HG02623 (cell line): ENCODE results near the gene ADGRF5.
"Not testable (repeated sequence)": the region's sequence is repeated elsewhere in the genome, so short reads cannot be mapped to it uniquely, and the experiment has no call there.

Experiments used
- ATAC-seq: cut with Tn5 transposase; IDR thresholded peaks from one replicate; pipeline ENCODE4 v1.9.1; 2021; ENCODE audit warnings: moderate library complexity; ENCODE audit not compliant: unreplicated experiment

The ADGRF5 gene

GRCh38 chr6:46896871-46897270, 24.9 kb downstream of the ADGRF5 start:
- ATAC-seq: no peak

GRCh38 chr6:46895930-46896329, 25.8 kb downstream of the ADGRF5 start:
- ATAC-seq: no peak

- ATAC-seq: no peak
These were observed 27.3 kb downstream of the ADGRF5 start for GRCh38 chr6:46894433-46894832.

GRCh38 chr6:46893648-46894047, 28.1 kb downstream of the ADGRF5 start:
- no peak for ATAC-seq

- no peak for ATAC-seq
These were observed 30.4 kb downstream of the ADGRF5 start for GRCh38 chr6:46891252-46891795.

GRCh38 chr6:46888578-46888977, 33.2 kb downstream of the ADGRF5 start:
- ATAC-seq: no peak

- no peak for ATAC-seq
These were observed 33.7 kb downstream of the ADGRF5 start for GRCh38 chr6:46888031-46888430.

GRCh38 chr6:46882645-46883044, 39.1 kb downstream of the ADGRF5 start:
- ATAC-seq: no peak

GRCh38 chr6:46879003-46879402, 42.7 kb downstream of the ADGRF5 start:
- ATAC-seq: no peak

GRCh38 chr6:46876126-46876525, 45.6 kb downstream of the ADGRF5 start:
- ATAC-seq: no peak

- ATAC-seq: no peak
These were observed 54.3 kb downstream of the ADGRF5 start for GRCh38 chr6:46867411-46867810.

GRCh38 chr6:46865221-46865620, 56.5 kb downstream of the ADGRF5 start:
- no peak for ATAC-seq

- no peak for ATAC-seq
These were observed 57.9 kb downstream of the ADGRF5 start for GRCh38 chr6:46863791-46864190.

- no peak for ATAC-seq
These were observed 59.4 kb downstream of the ADGRF5 start for GRCh38 chr6:46862381-46862780.

GRCh38 chr6:46855966-46856365, 65.8 kb downstream of the ADGRF5 start:
- ATAC-seq: not testable (repeated sequence)

GRCh38 chr6:46851576-46851975, 70.2 kb downstream of the ADGRF5 start:
- not testable (repeated sequence) for ATAC-seq

GRCh38 chr6:46850792-46851191, 70.9 kb downstream of the ADGRF5 start:
- ATAC-seq: no peak

GRCh38 chr6:46849361-46849690, 72.4 kb downstream of the ADGRF5 start:
- ATAC-seq: no peak

GRCh38 chr6:46848684-46849360, 72.9 kb downstream of the ADGRF5 start:
- peak; percentile 95 for ATAC-seq

- ATAC-seq: no peak
These were observed 76.6 kb downstream of the ADGRF5 start for GRCh38 chr6:46845126-46845525.

GRCh38 chr6:46842252-46842846, 79.4 kb downstream of the ADGRF5 start:
- not testable (repeated sequence) for ATAC-seq

GRCh38 chr6:46838033-46838432, 83.7 kb downstream of the ADGRF5 start:
- no peak for ATAC-seq

GRCh38 chr6:46834991-46835390, 86.7 kb downstream of the ADGRF5 start:
- not testable (repeated sequence) for ATAC-seq
